DMS79 treated with DMSO at 0.1 percent for 48 hours (cell line): ENCODE measurements around the gene GNAT3.

Experiments
- DNase-seq: peaks from one replicate; lab custom pipeline; 2025; lab: John Stamatoyannopoulos, UW

GNAT3 gene

GRCh38 chr7:80417211-80417793 lies 94.6 kb downstream of the GNAT3 start:
- DNase-seq = no peak

DNA sequence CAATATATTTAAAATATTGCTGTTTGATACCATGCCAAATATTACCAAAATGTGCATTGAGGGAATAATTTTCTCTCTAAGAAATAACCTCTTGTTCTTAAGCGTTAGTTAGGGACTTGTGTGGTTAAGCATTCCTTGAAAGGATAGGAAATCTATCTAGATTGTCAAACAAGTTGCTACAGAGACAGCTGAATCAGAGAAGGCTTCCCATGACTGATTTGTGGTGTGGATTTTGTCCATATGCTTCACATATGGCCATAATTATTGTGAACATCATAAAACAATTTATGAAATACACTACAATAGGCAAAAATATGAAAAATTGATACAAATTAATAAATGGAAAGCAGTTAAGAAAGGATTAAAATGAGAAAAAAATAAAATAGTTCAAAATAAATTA lies 96.3 kb downstream of the GNAT3 start:
- no peak for DNase-seq

GRCh38 chr7:80415114-80415513 lies 96.8 kb downstream of the GNAT3 start:
- no peak for DNase-seq

- DNase-seq = no peak
Measured at GRCh38 chr7:80414331-80414730, 97.5 kb downstream of the GNAT3 start.

DNA sequence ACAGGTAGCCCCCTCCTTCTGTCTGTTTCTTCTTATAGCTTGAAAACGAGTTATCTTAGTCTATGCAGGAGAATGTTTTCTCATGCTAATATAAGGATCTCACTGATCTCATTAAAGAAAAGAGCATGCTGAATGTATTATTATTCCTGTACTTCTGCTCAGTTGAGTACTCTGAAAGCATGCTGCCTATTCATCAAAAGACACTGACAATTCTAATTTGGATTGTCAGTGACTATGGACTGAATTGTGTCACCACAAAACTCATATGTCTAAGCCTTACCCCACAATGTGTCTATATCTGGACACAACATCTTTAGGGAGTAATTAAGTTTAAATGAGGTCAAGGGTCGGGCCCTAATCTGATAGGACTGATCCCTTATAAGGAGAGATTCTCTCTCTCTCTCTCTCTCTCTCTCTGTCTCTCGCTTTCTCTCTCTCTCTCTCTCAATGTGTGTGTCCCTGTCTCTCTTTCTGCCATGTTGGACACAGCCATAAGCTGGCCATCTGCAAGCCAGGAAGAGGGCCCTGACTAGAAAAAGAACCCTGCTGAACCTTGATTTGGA lies 98.4 kb downstream of the GNAT3 start:
- no peak for DNase-seq

GRCh38 chr7:80412842-80413241 lies 99.0 kb downstream of the GNAT3 start:
- no peak for DNase-seq

- DNase-seq = no peak
Measured at GRCh38 chr7:80411621-80412020, 100.2 kb downstream of the GNAT3 start.

DNA sequence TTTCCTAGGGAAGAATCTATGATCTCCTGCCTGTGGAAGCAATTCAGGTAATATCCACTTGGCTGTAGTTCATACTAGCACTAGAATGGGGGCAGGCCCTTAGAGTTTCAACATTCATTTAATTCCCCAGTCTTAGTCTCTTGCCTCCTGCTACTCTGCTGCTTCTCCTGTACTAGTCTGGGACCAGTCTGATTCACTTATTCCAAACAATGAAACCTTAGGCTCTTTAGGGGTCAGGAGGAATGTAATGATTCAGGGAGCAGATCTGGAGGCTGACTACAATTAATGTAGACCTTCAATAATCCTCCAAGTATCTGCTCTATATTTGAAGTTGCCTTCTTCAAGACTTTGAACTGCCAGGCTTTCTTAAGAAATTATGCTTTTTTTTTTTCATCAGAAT lies 101.8 kb downstream of the GNAT3 start:
- DNase-seq = no peak
